Stomach (tissue), 4 donors: Measurements from ENCODE around the gene C2CD2.

Source experiments
- POLR2A ChIP-seq, 4 donors: fragments of 450-650 bp; IDR thresholded peaks; one replicate each; pipeline ENCODE4 v1.6.1; 2016; ENCODE audit warnings: antibody characterized with exemption in 4 of 4, control low read depth in 2 of 4, mild to moderate bottlenecking in 1 of 4, moderate library complexity in 1 of 4
- POLR2AphosphoS5 ChIP-seq, 3 donors: sonication (generic); formaldehyde crosslinking; IDR thresholded peaks; one replicate each; pipeline ENCODE4 v1.6.1; 2016; ENCODE audit warnings: antibody characterized with exemption in 3 of 3
- TF ChIP-seq, protein P1 (sequence below), 7 experiments: fragments of 450-650 bp in 4 of 7; fragments of 200-600 bp in 3 of 7; sonication (generic) in 3 of 7; IDR thresholded peaks; one replicate each; pipeline ENCODE4 v1.5.1; 2016 to 2019; ENCODE audit warnings: antibody characterized with exemption in 7 of 7, control low read depth in 2 of 7, mild to moderate bottlenecking in 1 of 7

- no peak for TF ChIP-seq POLR2A (IDR thresholded peaks at IDR 0.05)
- no peak for TF ChIP-seq POLR2AphosphoS5 (IDR thresholded peaks at IDR 0.05)
- TF ChIP-seq, protein P1, sequence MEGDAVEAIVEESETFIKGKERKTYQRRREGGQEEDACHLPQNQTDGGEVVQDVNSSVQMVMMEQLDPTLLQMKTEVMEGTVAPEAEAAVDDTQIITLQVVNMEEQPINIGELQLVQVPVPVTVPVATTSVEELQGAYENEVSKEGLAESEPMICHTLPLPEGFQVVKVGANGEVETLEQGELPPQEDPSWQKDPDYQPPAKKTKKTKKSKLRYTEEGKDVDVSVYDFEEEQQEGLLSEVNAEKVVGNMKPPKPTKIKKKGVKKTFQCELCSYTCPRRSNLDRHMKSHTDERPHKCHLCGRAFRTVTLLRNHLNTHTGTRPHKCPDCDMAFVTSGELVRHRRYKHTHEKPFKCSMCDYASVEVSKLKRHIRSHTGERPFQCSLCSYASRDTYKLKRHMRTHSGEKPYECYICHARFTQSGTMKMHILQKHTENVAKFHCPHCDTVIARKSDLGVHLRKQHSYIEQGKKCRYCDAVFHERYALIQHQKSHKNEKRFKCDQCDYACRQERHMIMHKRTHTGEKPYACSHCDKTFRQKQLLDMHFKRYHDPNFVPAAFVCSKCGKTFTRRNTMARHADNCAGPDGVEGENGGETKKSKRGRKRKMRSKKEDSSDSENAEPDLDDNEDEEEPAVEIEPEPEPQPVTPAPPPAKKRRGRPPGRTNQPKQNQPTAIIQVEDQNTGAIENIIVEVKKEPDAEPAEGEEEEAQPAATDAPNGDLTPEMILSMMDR (IDR thresholded peaks at IDR 0.05) = no peak
Measured at GRCh38 chr21:41863439-41863740, 90.4 kb downstream of the C2CD2 start.
